B cell (primary cell): ENCODE results near the gene RANBP10.

ENCODE experiments used
- EZH2 ChIP-seq: IDR thresholded peaks from 2 replicates; pipeline ENCODE4 v1.6.1; 2012; ENCODE audit warnings: borderline replicate concordance, low read depth, mild to moderate bottlenecking, moderate library complexity, low read length; ENCODE audit not compliant: insufficient read depth, poor library complexity, severe bottlenecking
- TF ChIP-seq, protein P1 (sequence below): fragments of 200-600 bp; IDR thresholded peaks from one replicate; pipeline ENCODE4 v1.8.0; 2022; ENCODE audit warnings: antibody characterized with exemption, mild to moderate bottlenecking

DNA sequence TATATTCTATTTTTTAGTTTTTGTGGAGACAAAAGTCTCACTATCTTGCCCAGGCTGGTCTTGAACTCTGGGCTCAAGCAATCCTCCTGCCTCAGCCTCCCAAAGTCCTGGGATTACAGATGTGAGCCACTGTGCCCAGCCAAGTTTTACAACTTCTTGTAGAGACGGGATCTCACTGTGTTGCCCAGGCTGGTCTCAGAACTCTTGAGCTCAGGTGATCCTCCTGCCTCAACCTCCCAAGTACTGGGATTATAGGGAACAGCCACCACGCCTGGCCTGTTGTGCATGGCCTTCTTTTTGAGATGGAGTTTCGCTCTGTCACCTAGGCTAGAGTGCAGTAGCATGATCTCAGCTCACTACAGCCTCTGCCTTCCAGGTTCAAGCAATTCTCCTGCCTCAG is 47.3 kb upstream of the RANBP10 start:
- TF ChIP-seq, protein P1, sequence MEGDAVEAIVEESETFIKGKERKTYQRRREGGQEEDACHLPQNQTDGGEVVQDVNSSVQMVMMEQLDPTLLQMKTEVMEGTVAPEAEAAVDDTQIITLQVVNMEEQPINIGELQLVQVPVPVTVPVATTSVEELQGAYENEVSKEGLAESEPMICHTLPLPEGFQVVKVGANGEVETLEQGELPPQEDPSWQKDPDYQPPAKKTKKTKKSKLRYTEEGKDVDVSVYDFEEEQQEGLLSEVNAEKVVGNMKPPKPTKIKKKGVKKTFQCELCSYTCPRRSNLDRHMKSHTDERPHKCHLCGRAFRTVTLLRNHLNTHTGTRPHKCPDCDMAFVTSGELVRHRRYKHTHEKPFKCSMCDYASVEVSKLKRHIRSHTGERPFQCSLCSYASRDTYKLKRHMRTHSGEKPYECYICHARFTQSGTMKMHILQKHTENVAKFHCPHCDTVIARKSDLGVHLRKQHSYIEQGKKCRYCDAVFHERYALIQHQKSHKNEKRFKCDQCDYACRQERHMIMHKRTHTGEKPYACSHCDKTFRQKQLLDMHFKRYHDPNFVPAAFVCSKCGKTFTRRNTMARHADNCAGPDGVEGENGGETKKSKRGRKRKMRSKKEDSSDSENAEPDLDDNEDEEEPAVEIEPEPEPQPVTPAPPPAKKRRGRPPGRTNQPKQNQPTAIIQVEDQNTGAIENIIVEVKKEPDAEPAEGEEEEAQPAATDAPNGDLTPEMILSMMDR = no peak
- TF ChIP-seq EZH2 = no peak
